Hepatocyte (in vitro differentiated cells): ENCODE data around the gene FIP1L1. TPM values are rescaled to one million over a fixed set of nuclear protein-coding genes. Genes with fewer than 3 reads are reported as not detected.
A peak's percentile ranks its signal among the peaks of the same experiment; 100 is the strongest.

Source experiments
- DNase-seq: peaks from one replicate; pipeline ENCODE4 v3.0.0-alpha.2; 2016; ENCODE audit warnings: low spot score
- H2AFZ ChIP-seq: fragments of 200-600 bp; sonication (generic); 2 replicates; pipeline ENCODE4 v1.6.0; 2016; ENCODE audit warnings: antibody characterized with exemption, mild to moderate bottlenecking
- H3K27ac ChIP-seq: fragments of 200-600 bp; sonication (generic); 2 replicates; pipeline ENCODE4 v1.5.1; 2016; ENCODE audit warnings: mild to moderate bottlenecking
- H3K27me3 ChIP-seq: fragments of 200-600 bp; sonication (generic); 2 replicates; pipeline ENCODE4 v1.6.1; 2016
- H3K36me3 ChIP-seq: fragments of 200-600 bp; sonication (generic); replicated peaks from 2 replicates; pipeline ENCODE4 v1.5.1; 2016; ENCODE audit warnings: low read depth; ENCODE audit not compliant: insufficient read depth
- H3K4me1 ChIP-seq: fragments of 200-600 bp; sonication (generic); 2 replicates; pipeline ENCODE4 v1.5.1; 2016; ENCODE audit warnings: mild to moderate bottlenecking, moderate library complexity; ENCODE audit not compliant: insufficient read depth
- H3K4me2 ChIP-seq: fragments of 200-600 bp; sonication (generic); 2 replicates; pipeline ENCODE4 v1.6.0; 2016
- H3K4me3 ChIP-seq: fragments of 200-600 bp; sonication (generic); 2 replicates; pipeline ENCODE4 v1.5.1; 2016; ENCODE audit warnings: mild to moderate bottlenecking
- H3K79me2 ChIP-seq: fragments of 200-600 bp; sonication (generic); 2 replicates; pipeline ENCODE4 v1.6.0; 2017; ENCODE audit warnings: mild to moderate bottlenecking
- H3K9me2 ChIP-seq: fragments of 200-600 bp; sonication (generic); replicated peaks from 2 replicates; pipeline ENCODE4 v1.6.0; 2017; ENCODE audit warnings: mild to moderate bottlenecking; ENCODE audit not compliant: insufficient read depth
- H3K9me3 ChIP-seq: fragments of 200-600 bp; sonication (generic); 2 replicates; pipeline ENCODE4 v1.5.1; 2016; ENCODE audit warnings: low read depth, mild to moderate bottlenecking
- H4K20me1 ChIP-seq: fragments of 200-600 bp; sonication (generic); 2 replicates; pipeline ENCODE4 v1.6.0; 2016; ENCODE audit warnings: mild to moderate bottlenecking; ENCODE audit not compliant: insufficient read depth, poor library complexity, severe bottlenecking
- CTCF ChIP-seq: fragments of 200-600 bp; sonication (generic); IDR thresholded peaks from 2 replicates; pipeline ENCODE4 v1.5.1; 2016; ENCODE audit warnings: antibody characterized with exemption, mild to moderate bottlenecking; ENCODE audit not compliant: poor library complexity
- EZH2 ChIP-seq: fragments of 200-600 bp; sonication (generic); IDR thresholded peaks from 2 replicates; pipeline ENCODE4 v1.6.1; 2016; ENCODE audit warnings: antibody characterized with exemption, mild to moderate bottlenecking, borderline replicate concordance
- EZH2phosphoT487 ChIP-seq: fragments of 200-600 bp; sonication (generic); IDR thresholded peaks from one replicate; pipeline ENCODE4 v1.6.1; 2018; ENCODE audit warnings: antibody characterized with exemption, mild to moderate bottlenecking, low read depth, moderate library complexity; ENCODE audit not compliant: unreplicated experiment, severe bottlenecking
- WGBS: methylation state at CpG from one replicate; pipeline ENCODE4 v1.1.6; 2016; ENCODE audit warnings: low lambda C conversion rate; ENCODE audit errors: missing lambda C conversion rate; 5-methylcytosine and 5-hydroxymethylcytosine counted together
- polyA plus RNA-seq: library from polyadenylated mRNA; unstranded; fragments of >200 nt; fragmentation: Nextera tagmentation; extraction: Ambion mirVana; gene quantifications from 2 replicates; pipeline ENCODE4 v1.2.1, GENCODE V29; 2016
- total RNA-seq: library from RNA; depleted of rRNA; stranded (reverse); fragments of >200 nt; gene quantifications from 2 replicates; pipeline ENCODE4 v1.2.3, GENCODE V29; 2014

The FIP1L1 gene
- total and polyA plus RNA-seq, 2 experiments from 2014 or later, result 50.7 to 75.6 TPM

GRCh38 chr4:53441564-53441963 is 64.1 kb downstream of the FIP1L1 start:
- Histone ChIP-seq H4K20me1 (no peaks in the 10 kb centered on the region), H3K79me2 (peaks cover 47% of the 10 kb centered on the region), H3K9me3 (no peaks in the 10 kb centered on the region), H3K4me2 (no peak overlapping the region), H3K4me1 (no peaks in the 10 kb centered on the region), H3K36me3 (peaks cover 3% of the 10 kb centered on the region), H2AFZ (no peak overlapping the region), H3K9me2 (no peaks in the 10 kb centered on the region), H3K27ac (no peak overlapping the region), H3K4me3 (no peak overlapping the region), H3K27me3 (no peaks in the 10 kb centered on the region)
- no peak for DNase-seq
- 100% methylated on average over 1 of the region's 1 CpG for WGBS
- TF ChIP-seq CTCF (no peak), EZH2 (no peak), EZH2phosphoT487 (no peak)

- Histone ChIP-seq H4K20me1 (no peaks in the 10 kb centered on the region), H2AFZ (no peak overlapping the region), H3K79me2 (peaks cover 36% of the 10 kb centered on the region), H3K9me3 (no peaks in the 10 kb centered on the region), H3K36me3 (peaks cover 3% of the 10 kb centered on the region), H3K4me1 (no peaks in the 10 kb centered on the region), H3K4me3 (no peak overlapping the region), H3K27me3 (no peaks in the 10 kb centered on the region), H3K9me2 (no peaks in the 10 kb centered on the region), H3K27ac (peak overlapping the region; percentile 65), H3K4me2 (no peak overlapping the region)
- no peak for TF ChIP-seq EZH2
- DNase-seq, result peak; percentile 11
- WGBS, result 87% methylated on average over 2 of the region's 2 CpGs
Measured at GRCh38 chr4:53444954-53445353, 67.5 kb downstream of the FIP1L1 start.

- no peak overlapping the region for H3K4me3 ChIP-seq
- H3K4me1 ChIP-seq, result peaks cover 6% of the 10 kb centered on the region
- H3K9me3 ChIP-seq, result no peaks in the 10 kb centered on the region
- no peaks in the 10 kb centered on the region for H3K27me3 ChIP-seq
- no peak overlapping the region for H3K27ac ChIP-seq
- 87% methylated on average over 3 of the region's 3 CpGs for WGBS
- peaks cover 5% of the 10 kb centered on the region for H3K36me3 ChIP-seq
- peaks cover 9% of the 10 kb centered on the region for H3K79me2 ChIP-seq
- no peak for DNase-seq
- H3K9me2 ChIP-seq, result no peaks in the 10 kb centered on the region
- no peaks in the 10 kb centered on the region for H4K20me1 ChIP-seq
- TF ChIP-seq CTCF, result no peak
- TF ChIP-seq EZH2, result no peak
- no peak for TF ChIP-seq EZH2phosphoT487
- H2AFZ ChIP-seq, result no peak overlapping the region
- H3K4me2 ChIP-seq, result no peak overlapping the region
Measured at GRCh38 chr4:53450773-53451172, 73.3 kb downstream of the FIP1L1 start.

- no peak overlapping the region for H3K27ac ChIP-seq
- H3K9me3 ChIP-seq, result no peaks in the 10 kb centered on the region
- no peak for DNase-seq
- H3K36me3 ChIP-seq, result peaks cover 5% of the 10 kb centered on the region
- no peaks in the 10 kb centered on the region for H3K27me3 ChIP-seq
- H3K9me2 ChIP-seq, result no peaks in the 10 kb centered on the region
- TF ChIP-seq EZH2 (no peak), EZH2phosphoT487 (no peak), CTCF (no peak)
- no peak overlapping the region for H3K4me2 ChIP-seq
- H3K4me1 ChIP-seq, result peaks cover 15% of the 10 kb centered on the region
- no peak overlapping the region for H2AFZ ChIP-seq
- no peaks in the 10 kb centered on the region for H4K20me1 ChIP-seq
- peaks cover 5% of the 10 kb centered on the region for H3K79me2 ChIP-seq
- 98% methylated on average over 2 of the region's 2 CpGs for WGBS
- no peak overlapping the region for H3K4me3 ChIP-seq
Measured at GRCh38 chr4:53453385-53453784, 75.9 kb downstream of the FIP1L1 start.
